Activated naive CD4-positive, alpha-beta T cell treated with anti-CD3 and anti-CD28 coated beads, Interleukin-2, amount 50 U/mL, for 24 hours (primary cell): ENCODE results near the gene NECAB2.
A peak's percentile ranks its signal among the peaks of the same experiment; 100 is the strongest.
"Not testable (repeated sequence)": the region's sequence is repeated elsewhere in the genome, so short reads cannot be mapped to it uniquely, and the experiment has no call there.

ENCODE experiments used
- H3K27ac Mint-ChIP-seq: one replicate; pipeline ENCODE4 v1.8.0; 2021; ENCODE audit warnings: mild to moderate bottlenecking, mixed read lengths
- H3K27me3 Mint-ChIP-seq: one replicate; pipeline ENCODE4 v1.8.0; 2021; ENCODE audit warnings: mixed read lengths
- H3K36me3 Mint-ChIP-seq: one replicate; pipeline ENCODE4 v1.8.0; 2021; ENCODE audit warnings: mixed read lengths
- H3K4me1 Mint-ChIP-seq: one replicate; pipeline ENCODE4 v1.8.0; 2021; ENCODE audit warnings: mixed read lengths
- H3K4me3 Mint-ChIP-seq: one replicate; pipeline ENCODE4 v1.8.0; 2021; ENCODE audit warnings: mild to moderate bottlenecking, mixed read lengths
- H3K9me3 Mint-ChIP-seq: one replicate; pipeline ENCODE4 v1.8.0; 2021; ENCODE audit warnings: mixed read lengths

NECAB2 gene

GRCh38 chr16:83945587-83945986, 22.5 kb upstream of the NECAB2 start:
- no peaks in the 10 kb centered on the region for H3K4me1 Mint-ChIP-seq

DNA sequence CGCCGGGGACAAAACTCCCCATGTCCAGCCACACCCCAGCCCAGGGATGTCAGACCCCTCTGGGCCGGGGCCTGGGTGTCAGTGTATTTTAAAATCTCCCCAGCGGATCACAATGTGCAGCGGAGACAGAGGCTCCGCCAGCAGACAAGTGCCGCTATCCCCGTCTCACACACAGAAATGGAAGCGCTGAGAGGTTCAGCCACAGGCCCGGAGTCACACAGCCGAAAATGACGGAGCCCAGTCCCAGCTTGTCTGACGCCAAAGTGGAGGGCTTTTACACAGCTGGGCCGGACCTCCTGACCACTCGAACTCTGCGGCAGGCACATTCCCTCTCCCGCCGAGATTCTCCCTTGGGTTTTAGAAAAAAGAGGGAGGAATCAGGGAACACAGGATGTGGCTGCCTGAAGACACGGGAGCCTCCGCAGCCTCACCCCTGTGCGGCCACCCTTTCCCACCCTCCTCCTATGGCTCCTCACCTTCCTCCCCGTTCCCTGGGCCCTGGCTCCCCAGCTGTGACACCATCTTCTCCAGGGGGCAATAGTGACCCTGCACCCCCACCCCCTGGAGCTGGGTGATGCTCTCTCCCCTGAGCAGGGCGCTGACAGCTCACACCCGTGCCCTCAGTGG, 21.8 kb upstream of the NECAB2 start:
- H3K4me3 Mint-ChIP-seq = no peak overlapping the region
- no peaks in the 10 kb centered on the region for H3K27me3 Mint-ChIP-seq
- H3K9me3 Mint-ChIP-seq = no peaks in the 10 kb centered on the region
- no peaks in the 10 kb centered on the region for H3K36me3 Mint-ChIP-seq
- no peaks in the 10 kb centered on the region for H3K4me1 Mint-ChIP-seq
- H3K27ac Mint-ChIP-seq = no peak overlapping the region

More at GRCh38 chr16:83945587-83945986, 22.5 kb upstream of the NECAB2 start:
- no peaks in the 10 kb centered on the region for H3K27me3 Mint-ChIP-seq
- no peaks in the 10 kb centered on the region for H3K36me3 Mint-ChIP-seq
- no peak overlapping the region for H3K4me3 Mint-ChIP-seq
- no peak overlapping the region for H3K27ac Mint-ChIP-seq
- H3K9me3 Mint-ChIP-seq = no peaks in the 10 kb centered on the region

GRCh38 chr16:83946781-83947566, 21.1 kb upstream of the NECAB2 start:
- no peaks in the 10 kb centered on the region for H3K4me1 Mint-ChIP-seq
- H3K4me3 Mint-ChIP-seq = no peak overlapping the region
- H3K27me3 Mint-ChIP-seq = no peaks in the 10 kb centered on the region
- no peak overlapping the region for H3K27ac Mint-ChIP-seq
- H3K9me3 Mint-ChIP-seq = no peaks in the 10 kb centered on the region
- H3K36me3 Mint-ChIP-seq = no peaks in the 10 kb centered on the region

GRCh38 chr16:83947642-83948234, 20.3 kb upstream of the NECAB2 start:
- H3K9me3 Mint-ChIP-seq = no peaks in the 10 kb centered on the region
- H3K4me1 Mint-ChIP-seq = peaks cover 6% of the 10 kb centered on the region
- H3K36me3 Mint-ChIP-seq = no peaks in the 10 kb centered on the region
- no peaks in the 10 kb centered on the region for H3K27me3 Mint-ChIP-seq
- no peak overlapping the region for H3K4me3 Mint-ChIP-seq
- H3K27ac Mint-ChIP-seq = no peak overlapping the region

DNA sequence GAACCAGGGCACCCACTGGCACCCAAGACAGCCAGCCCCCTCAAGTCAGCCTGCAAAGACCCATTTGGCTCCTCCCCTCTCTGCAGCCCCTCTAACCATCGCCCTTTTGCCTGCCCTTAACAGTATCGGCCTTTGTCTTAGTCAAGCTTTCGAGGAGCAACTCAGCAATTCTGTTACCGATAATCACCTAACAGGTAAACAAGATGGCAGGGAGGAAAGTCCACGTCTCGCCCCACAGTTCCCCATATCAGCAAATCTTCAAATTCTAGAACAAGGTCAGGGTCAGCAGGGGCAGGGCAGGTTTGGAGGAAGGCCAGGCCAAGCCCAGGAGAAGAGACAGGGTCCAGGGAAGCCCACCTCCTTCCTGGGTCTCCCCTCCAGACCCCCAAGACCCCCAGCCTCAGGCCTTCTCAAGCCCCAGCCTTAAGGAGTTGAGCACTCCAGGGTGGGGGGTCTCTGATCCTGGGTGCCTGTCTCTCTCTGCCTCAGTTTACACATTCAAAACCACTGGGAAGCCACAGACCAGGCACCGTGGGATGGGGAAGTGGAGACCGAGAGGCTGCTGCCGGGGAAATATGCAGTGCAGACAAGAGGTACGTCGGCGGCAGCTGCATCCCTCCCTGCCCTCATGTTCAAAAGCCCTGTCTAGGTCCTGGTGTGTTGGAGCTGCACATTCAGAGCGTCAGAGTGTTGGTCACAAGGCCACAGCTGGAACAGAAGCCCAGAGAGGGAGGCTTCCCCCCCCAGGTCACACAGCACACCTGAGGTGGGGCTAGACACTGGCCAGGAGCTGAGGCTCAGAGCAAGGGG, 18.9 kb upstream of the NECAB2 start:
- H3K4me3 Mint-ChIP-seq = no peak overlapping the region
- H3K27me3 Mint-ChIP-seq = peaks cover 3% of the 10 kb centered on the region
- H3K27ac Mint-ChIP-seq = no peak overlapping the region
- no peaks in the 10 kb centered on the region for H3K36me3 Mint-ChIP-seq
- H3K4me1 Mint-ChIP-seq = peaks cover 11% of the 10 kb centered on the region
- no peaks in the 10 kb centered on the region for H3K9me3 Mint-ChIP-seq

DNA sequence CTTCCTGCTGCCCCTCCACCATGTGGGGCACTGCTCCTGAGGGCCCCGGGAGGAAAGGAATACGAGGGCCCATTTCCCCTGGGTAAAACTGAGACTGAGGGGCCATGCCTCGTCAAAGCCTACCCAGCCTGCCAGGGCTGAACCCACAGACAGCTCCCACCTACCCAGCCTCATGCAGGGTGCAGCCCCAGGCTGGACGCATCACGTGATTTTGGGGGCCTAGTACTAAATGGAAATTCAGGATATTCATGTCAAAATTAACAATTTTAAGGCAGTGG, 18.4 kb upstream of the NECAB2 start:
- peaks cover 15% of the 10 kb centered on the region for H3K4me1 Mint-ChIP-seq
- H3K27ac Mint-ChIP-seq = no peak overlapping the region
- H3K4me3 Mint-ChIP-seq = no peak overlapping the region
- H3K27me3 Mint-ChIP-seq = peaks cover 8% of the 10 kb centered on the region
- H3K36me3 Mint-ChIP-seq = no peaks in the 10 kb centered on the region
- H3K9me3 Mint-ChIP-seq = no peaks in the 10 kb centered on the region

DNA sequence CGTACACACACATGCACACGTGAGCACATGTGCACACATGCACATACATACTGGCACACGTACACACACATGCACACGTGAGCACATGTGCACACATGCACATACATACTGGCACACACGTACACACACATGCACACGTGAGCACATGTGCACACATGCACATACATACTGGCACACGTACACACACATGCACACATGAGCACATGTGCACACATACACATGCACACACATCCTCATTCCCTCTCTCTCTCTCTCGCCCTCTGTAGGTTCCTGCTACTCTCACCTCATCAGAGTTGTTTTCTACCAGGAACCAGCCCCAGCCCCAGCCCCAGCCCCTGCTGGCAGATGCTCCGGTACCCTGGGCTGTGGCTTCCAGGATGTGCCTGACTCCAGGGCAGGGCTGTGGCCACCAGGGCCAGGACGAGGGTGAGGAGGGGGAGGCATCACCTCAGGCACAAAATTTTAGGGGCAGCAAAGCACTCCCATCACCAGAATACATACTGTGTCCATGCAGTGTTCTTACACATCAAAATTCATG, 17.1 kb upstream of the NECAB2 start:
- H3K36me3 Mint-ChIP-seq, H3K4me3 Mint-ChIP-seq, H3K9me3 Mint-ChIP-seq, H3K27ac Mint-ChIP-seq, H3K27me3 Mint-ChIP-seq: not testable (repeated sequence)
- H3K4me1 Mint-ChIP-seq = peaks cover 15% of the 10 kb centered on the region

DNA sequence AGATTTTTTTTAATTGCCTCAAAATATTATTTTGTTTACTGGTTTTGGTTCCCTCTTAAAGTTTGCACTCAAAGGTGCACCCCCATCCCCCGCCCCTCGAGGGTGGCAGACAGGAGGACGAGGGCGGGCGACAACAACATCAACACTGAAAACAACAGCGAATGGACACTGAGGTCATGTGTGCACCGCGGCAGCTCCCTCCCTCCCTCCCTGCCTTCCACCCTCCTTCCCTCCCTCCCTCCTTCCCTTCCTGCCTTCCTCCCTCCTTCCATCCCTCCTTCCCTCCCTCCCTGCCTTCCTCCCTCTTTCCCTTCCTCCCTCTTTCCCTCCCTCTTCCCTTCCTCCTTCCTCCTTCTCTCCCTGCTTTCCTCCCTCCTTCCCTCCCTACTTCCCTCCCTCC, 16.5 kb upstream of the NECAB2 start:
- Mint-ChIP-seq H3K4me1 (peaks cover 15% of the 10 kb centered on the region), H3K4me3 (no peak overlapping the region), H3K27ac (no peak overlapping the region), H3K27me3 (peaks cover 9% of the 10 kb centered on the region), H3K9me3 (no peaks in the 10 kb centered on the region), H3K36me3 (no peaks in the 10 kb centered on the region)

DNA sequence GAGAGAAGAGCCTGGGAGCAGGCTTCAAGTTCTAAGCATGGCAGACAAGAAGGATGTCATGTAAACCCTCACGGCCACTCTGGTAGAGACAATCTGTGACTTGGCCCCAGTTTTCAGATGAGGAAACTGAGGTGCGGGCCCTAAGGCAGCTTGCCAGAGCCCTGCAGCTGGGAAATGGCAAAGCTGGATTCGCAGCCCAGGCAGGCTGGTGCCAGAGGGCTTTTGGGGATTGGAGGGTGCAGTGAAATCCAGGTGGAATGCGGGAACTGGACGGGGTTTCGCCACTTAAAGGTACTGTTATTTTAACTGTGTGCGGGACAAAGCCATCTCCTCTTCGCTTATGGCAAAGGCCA, 15.5 kb upstream of the NECAB2 start:
- Mint-ChIP-seq H3K27me3 (peaks cover 9% of the 10 kb centered on the region), H3K36me3 (no peaks in the 10 kb centered on the region), H3K9me3 (no peaks in the 10 kb centered on the region), H3K27ac (peak overlapping the region; percentile 65), H3K4me1 (peaks cover 15% of the 10 kb centered on the region), H3K4me3 (no peak overlapping the region)

GRCh38 chr16:83952940-83953795, 14.9 kb upstream of the NECAB2 start, which contains the start of gene OSGIN1:
TSS of gene OSGIN1 (plus strand) at chr16:83953240. CDS start at chr16:83957672, 4,432 bp downstream.
- Mint-ChIP-seq H3K4me3 (peak within 1 kb of the TSS; percentile 76), H3K36me3 (no peaks in the 10 kb centered on the region), H3K9me3 (no peaks in the 10 kb centered on the region), H3K4me1 (peaks cover 15% of the 10 kb centered on the region), H3K27ac (peak within 1 kb of the TSS; percentile 89), H3K27me3 (peaks cover 9% of the 10 kb centered on the region)

DNA sequence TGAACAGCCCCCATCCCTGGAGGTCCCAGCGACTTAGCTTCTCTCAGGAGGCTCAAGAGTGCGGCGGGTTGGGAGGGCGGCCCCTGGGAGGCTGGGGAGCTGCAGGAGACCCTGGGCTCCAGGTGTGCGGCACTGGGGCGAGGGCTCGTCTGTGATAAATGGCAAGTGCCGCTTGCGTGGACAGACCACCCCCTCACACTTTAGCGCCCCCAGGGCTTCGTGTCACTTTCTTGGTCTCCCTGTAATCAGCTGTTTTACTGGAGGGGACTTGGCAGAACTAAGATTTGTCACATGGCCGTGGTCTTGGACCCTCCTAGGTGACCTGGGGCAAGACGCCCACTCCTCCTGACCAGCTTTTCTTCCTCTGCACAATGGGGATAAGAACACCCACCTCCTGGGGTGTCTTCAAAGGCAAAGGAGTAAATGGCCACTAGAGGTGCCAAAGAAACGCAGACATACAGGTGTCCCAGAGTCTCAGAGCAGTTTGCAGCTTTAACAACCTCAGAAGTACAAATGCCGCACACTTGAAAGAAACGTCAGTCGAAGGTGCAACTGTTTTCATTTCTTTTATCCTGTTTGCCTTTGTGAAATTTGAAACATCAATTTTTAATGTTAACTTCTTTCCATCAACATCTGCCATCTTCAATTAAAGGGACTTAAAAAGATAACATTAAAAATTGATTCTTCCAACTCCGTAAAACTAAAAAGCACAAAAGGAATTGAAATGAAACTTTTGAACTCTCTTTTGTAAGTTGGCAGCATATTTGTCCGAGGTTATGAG, 14.1 kb upstream of the NECAB2 start:
- H3K36me3 Mint-ChIP-seq = no peaks in the 10 kb centered on the region
- H3K9me3 Mint-ChIP-seq = no peaks in the 10 kb centered on the region
- H3K27ac Mint-ChIP-seq = no peak overlapping the region
- H3K27me3 Mint-ChIP-seq = peaks cover 9% of the 10 kb centered on the region
- H3K4me1 Mint-ChIP-seq = peaks cover 15% of the 10 kb centered on the region
- peak overlapping the region; percentile 76 for H3K4me3 Mint-ChIP-seq

DNA sequence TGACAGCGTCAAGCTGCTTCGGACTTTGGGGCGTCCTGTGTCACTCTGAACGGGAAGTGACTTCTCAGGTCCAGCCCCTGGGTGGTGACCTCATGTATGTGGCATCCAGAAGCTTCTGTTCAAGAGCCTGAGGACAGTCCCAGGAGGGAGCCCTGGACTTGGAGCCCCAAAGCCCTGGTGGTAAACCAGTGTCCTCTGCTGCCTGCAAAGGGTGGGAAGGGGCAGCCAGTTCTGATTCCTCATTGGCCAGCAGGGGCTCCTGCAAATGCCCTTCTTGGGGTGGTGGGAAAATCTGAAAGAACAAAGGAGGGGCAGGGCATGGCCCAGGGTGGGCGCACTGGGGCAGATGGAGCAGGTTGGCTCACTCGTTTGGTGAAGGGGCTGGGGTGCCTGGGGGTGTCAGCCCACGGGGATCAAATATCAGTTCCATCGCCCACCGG, 13.4 kb upstream of the NECAB2 start:
- H3K4me1 Mint-ChIP-seq = peaks cover 15% of the 10 kb centered on the region
- no peaks in the 10 kb centered on the region for H3K36me3 Mint-ChIP-seq
- peak overlapping the region; percentile 49 for H3K4me3 Mint-ChIP-seq
- peaks cover 9% of the 10 kb centered on the region for H3K27me3 Mint-ChIP-seq
- no peaks in the 10 kb centered on the region for H3K9me3 Mint-ChIP-seq
- no peak overlapping the region for H3K27ac Mint-ChIP-seq

DNA sequence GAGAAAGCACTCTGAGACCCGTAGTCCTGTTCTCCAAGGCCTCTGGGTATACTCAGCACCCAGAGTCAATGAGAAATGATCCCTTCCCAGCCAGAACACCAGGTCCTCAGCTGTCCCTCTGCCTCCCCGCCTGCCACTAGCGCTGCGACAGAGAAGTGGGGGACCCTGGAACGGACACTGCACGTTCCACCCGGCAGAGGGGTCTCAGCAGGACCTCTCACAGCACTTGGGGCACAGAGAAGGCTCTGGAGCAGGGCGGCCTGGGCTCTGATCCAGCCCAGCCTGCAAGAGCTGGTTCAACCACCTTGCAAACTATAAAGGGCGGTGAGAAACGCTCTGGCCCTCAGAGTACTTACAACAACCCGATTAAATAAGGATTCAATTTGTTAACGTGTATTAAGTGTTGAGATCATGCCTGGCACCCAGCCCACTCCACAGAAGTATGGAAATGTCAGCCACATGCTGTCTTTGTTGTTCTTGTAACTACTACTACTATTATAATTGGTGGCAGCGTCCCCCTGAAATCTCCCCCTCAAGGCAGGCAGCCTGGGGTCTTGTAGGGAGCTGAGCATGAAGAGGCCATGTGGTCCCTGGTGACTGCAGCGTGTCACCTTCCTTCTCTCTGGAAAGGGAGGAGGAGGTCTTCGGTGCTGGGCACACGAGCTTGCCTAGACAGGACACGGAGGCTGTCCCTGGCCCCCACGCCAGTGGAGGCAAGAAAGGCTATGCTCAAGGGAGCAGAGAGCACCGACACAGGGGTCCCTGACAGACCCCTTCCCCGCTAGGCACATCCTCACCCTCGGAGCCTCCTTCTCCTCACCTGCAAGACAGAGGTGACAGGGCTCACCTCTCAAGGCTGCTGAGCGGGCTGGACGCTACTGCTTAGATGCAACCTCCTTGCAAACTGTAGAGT, 12.6 kb upstream of the NECAB2 start:
- H3K4me1 Mint-ChIP-seq = peaks cover 15% of the 10 kb centered on the region
- H3K36me3 Mint-ChIP-seq = no peaks in the 10 kb centered on the region
- no peak overlapping the region for H3K4me3 Mint-ChIP-seq
- H3K27me3 Mint-ChIP-seq = peaks cover 9% of the 10 kb centered on the region
- no peaks in the 10 kb centered on the region for H3K9me3 Mint-ChIP-seq
- no peak overlapping the region for H3K27ac Mint-ChIP-seq
